Mammary epithelial cell (primary cell): ENCODE results near the gene WDR13.

Experiments used
- EZH2 ChIP-seq: IDR thresholded peaks from 2 replicates; pipeline ENCODE4 v1.6.1; 2012; ENCODE audit warnings: low read length, inconsistent platforms, borderline replicate concordance
- TF ChIP-seq, protein P1 (sequence below), 2 donors: IDR thresholded peaks in 1 of 2; conservative IDR thresholded peaks in 1 of 2; 2 replicates each; pipeline ENCODE4 v1.5.1; 2011 to 2012; ENCODE audit warnings: inconsistent platforms in 2 of 2, low read length in 2 of 2, mild to moderate bottlenecking in 2 of 2, control low read depth in 1 of 2, low read depth in 1 of 2; ENCODE audit not compliant: insufficient read depth in 1 of 2; ENCODE audit errors: extremely low read depth in 1 of 2

DNA sequence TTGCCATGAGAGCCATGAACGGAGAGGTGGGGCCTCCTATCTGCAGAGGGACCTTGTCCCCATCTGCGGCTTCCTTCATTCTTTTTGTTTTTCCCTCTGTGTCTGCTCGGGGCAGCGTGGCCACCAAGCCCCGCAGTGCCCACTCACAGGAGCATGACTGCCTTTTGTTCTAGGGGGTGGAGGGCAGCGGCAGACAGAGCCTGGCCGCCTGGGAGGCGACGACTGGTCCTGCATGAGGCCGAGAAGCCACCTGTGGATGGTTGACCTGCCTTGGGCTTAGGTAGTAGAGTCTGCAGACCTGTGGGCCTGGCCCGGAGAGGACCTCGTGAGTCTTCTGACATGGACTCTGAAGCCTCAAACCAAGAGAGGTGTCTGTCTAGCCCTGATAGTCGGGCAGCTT, 21.6 kb upstream of the WDR13 start:
- TF ChIP-seq, protein P1, sequence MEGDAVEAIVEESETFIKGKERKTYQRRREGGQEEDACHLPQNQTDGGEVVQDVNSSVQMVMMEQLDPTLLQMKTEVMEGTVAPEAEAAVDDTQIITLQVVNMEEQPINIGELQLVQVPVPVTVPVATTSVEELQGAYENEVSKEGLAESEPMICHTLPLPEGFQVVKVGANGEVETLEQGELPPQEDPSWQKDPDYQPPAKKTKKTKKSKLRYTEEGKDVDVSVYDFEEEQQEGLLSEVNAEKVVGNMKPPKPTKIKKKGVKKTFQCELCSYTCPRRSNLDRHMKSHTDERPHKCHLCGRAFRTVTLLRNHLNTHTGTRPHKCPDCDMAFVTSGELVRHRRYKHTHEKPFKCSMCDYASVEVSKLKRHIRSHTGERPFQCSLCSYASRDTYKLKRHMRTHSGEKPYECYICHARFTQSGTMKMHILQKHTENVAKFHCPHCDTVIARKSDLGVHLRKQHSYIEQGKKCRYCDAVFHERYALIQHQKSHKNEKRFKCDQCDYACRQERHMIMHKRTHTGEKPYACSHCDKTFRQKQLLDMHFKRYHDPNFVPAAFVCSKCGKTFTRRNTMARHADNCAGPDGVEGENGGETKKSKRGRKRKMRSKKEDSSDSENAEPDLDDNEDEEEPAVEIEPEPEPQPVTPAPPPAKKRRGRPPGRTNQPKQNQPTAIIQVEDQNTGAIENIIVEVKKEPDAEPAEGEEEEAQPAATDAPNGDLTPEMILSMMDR (conservative IDR thresholded peaks at IDR 0.05 in 1 of 2, IDR thresholded peaks at IDR 0.05 in 1 of 2; ENCODE audit: extremely low read depth in 1 of 2, insufficient read depth in 1 of 2, low read depth in 1 of 2, low read length in 2 of 2), result no peak
- TF ChIP-seq EZH2, result no peak
